Esophagus muscularis mucosa (tissue), 4 donors: ENCODE data around the gene MRPS18B. TPM values are rescaled to one million over a fixed set of nuclear protein-coding genes. Genes with fewer than 3 reads are reported as not detected.

Experiments used
- DNase-seq: peaks from one replicate; pipeline ENCODE4 v3.0.0-alpha.2; 2017; ENCODE audit errors: extremely low spot score
- H3K27ac ChIP-seq, 4 donors: fragments of 200-600 bp; sonication (generic); replicated peaks in 1 of 4; 1 replicate in 3 of 4; 2 replicates in 1 of 4; pipeline ENCODE4 v1.5.1; 2016 to 2019; ENCODE audit warnings: mild to moderate bottlenecking in 1 of 4
- H3K27me3 ChIP-seq, 4 donors: fragments of 200-600 bp; sonication (generic); one replicate each; pipeline versions ENCODE4 v1.5.1 to v1.6.0; 2016 to 2019
- H3K36me3 ChIP-seq, 4 donors: fragments of 200-600 bp; sonication (generic); one replicate each; pipeline ENCODE4 v1.5.1; 2016 to 2019
- H3K4me1 ChIP-seq, 4 donors: fragments of 200-600 bp; sonication (generic); one replicate each; pipeline ENCODE4 v1.5.1; 2016 to 2019
- H3K4me3 ChIP-seq, 4 donors: fragments of 200-600 bp; sonication (generic); 1 replicate in 2 of 4; 2 replicates in 2 of 4; pipeline ENCODE4 v1.5.1; 2016 to 2019; ENCODE audit warnings: mild to moderate bottlenecking in 4 of 4, moderate library complexity in 1 of 4
- H3K9me3 ChIP-seq, 4 donors: fragments of 200-600 bp; sonication (generic); 1 replicate in 3 of 4; 2 replicates in 1 of 4; pipeline ENCODE4 v1.5.1; 2016 to 2019
- CTCF ChIP-seq, 3 experiments: fragments of 200-600 bp in 2 of 3; fragments of 450-650 bp in 1 of 3; sonication (generic) in 2 of 3; IDR thresholded peaks; one replicate each; pipeline ENCODE4 v1.5.1; 2017 to 2019; ENCODE audit warnings: antibody characterized with exemption in 3 of 3, mild to moderate bottlenecking in 2 of 3, moderate library complexity in 1 of 3
- EP300 ChIP-seq: sonication (generic); formaldehyde crosslinking; IDR thresholded peaks from one replicate; pipeline ENCODE4 v1.6.1; 2017; ENCODE audit warnings: antibody characterized with exemption
- POLR2A ChIP-seq: fragments of 450-650 bp; IDR thresholded peaks from one replicate; pipeline ENCODE4 v1.6.1; 2017; ENCODE audit warnings: antibody characterized with exemption, moderate library complexity, mild to moderate bottlenecking, low read depth
- POLR2AphosphoS5 ChIP-seq, 2 donors: sonication (generic); formaldehyde crosslinking; IDR thresholded peaks; one replicate each; pipeline ENCODE4 v1.6.1; 2017; ENCODE audit warnings: antibody characterized with exemption in 2 of 2
- WGBS: methylation state at CpG from one replicate; pipeline ENCODE4 v1.1.5; 2018; 5-methylcytosine and 5-hydroxymethylcytosine counted together
- intact Hi-C: fragments of 100-400 bp; cut with DNase I; formaldehyde crosslinking; loops from one replicate; pipeline ENCODE4 v1.15.1; 2023
- total RNA-seq, 4 donors: library from RNA; depleted of rRNA; stranded (reverse); fragments of >200 nt; gene quantifications; one replicate each; pipeline versions ENCODE4 v1.1.0 to v1.2.1, GENCODE V29; 2016

MRPS18B gene
- total RNA-seq, 4 donors from 2014 or later, result 36.0 to 41.8 (median 40.0) TPM

- no peaks in the 10 kb centered on the region for H3K27me3 ChIP-seq
- DNase-seq, result no peak
- H3K4me1 ChIP-seq, result peaks cover 5 to 20% (median 16%) of the 10 kb centered on the region in 4 donors
- TF ChIP-seq POLR2AphosphoS5 (IDR thresholded peaks at IDR 0.05) (no peak), CTCF (IDR thresholded peaks at IDR 0.05) (no peak), POLR2A (no peak)
- H3K9me3 ChIP-seq, result no peaks in the 10 kb centered on the region
- no peak overlapping the region for H3K27ac ChIP-seq
- no peak overlapping the region for H3K4me3 ChIP-seq
- H3K36me3 ChIP-seq, result peaks cover 57 to 75% (median 69%) of the 10 kb centered on the region in 4 donors
- 94% methylated on average over 8 of the region's 8 CpGs for WGBS
- intact Hi-C loops, result no loop called here
Measured at GRCh38 chr6:30578051-30578450, 39.6 kb upstream of the MRPS18B start.

GRCh38 chr6:30583921-30584320 lies 33.7 kb upstream of the MRPS18B start:
- no peak overlapping the region for H3K27ac ChIP-seq
- TF ChIP-seq CTCF (IDR thresholded peaks at IDR 0.05), result no peak
- no peak for TF ChIP-seq EP300
- TF ChIP-seq POLR2AphosphoS5 (IDR thresholded peaks at IDR 0.05), result no peak
- no peak for TF ChIP-seq POLR2A
- no peak overlapping the region for H3K4me3 ChIP-seq
- DNase-seq, result no peak
- no peaks in the 10 kb centered on the region for H3K9me3 ChIP-seq
- peaks cover 95 to 100% (median 99%) of the 10 kb centered on the region in 4 donors for H3K36me3 ChIP-seq
- H3K27me3 ChIP-seq, result no peaks in the 10 kb centered on the region
- H3K4me1 ChIP-seq, result no peaks in the 10 kb centered on the region
- intact Hi-C loops, result no loop called here
- 88% methylated on average over 5 of the region's 5 CpGs for WGBS

- no peak overlapping the region for H3K4me3 ChIP-seq
- peak overlapping the region in 1 of 4 donors; percentile 58 for H3K27ac ChIP-seq
- TF ChIP-seq EP300 (no peak), POLR2AphosphoS5 (IDR thresholded peaks at IDR 0.05) (no peak), POLR2A (no peak), CTCF (IDR thresholded peaks at IDR 0.05) (no peak)
- 91% methylated on average over 13 of the region's 15 CpGs for WGBS
- peaks cover 83 to 98% (median 92%) of the 10 kb centered on the region in 4 donors for H3K36me3 ChIP-seq
- peaks cover 0 to 12% (median 7%) of the 10 kb centered on the region in 4 donors for H3K4me1 ChIP-seq
- no peaks in the 10 kb centered on the region for H3K9me3 ChIP-seq
- intact Hi-C loops, result no loop called here
- H3K27me3 ChIP-seq, result no peaks in the 10 kb centered on the region
- DNase-seq, result no peak
Measured at GRCh38 chr6:30589754-30590358, 27.8 kb upstream of the MRPS18B start.

- intact Hi-C loops, result no loop called here
Measured at GRCh38 chr6:30590509-30590908, 27.1 kb upstream of the MRPS18B start.

More at GRCh38 chr6:30590509-30590908, 27.1 kb upstream of the MRPS18B start:
- Histone ChIP-seq H3K4me1 (peaks cover 0 to 12% (median 7%) of the 10 kb centered on the region in 4 donors), H3K27ac (peak overlapping the region; percentile 20 to 58 (median 47)), H3K36me3 (peaks cover 77 to 95% (median 89%) of the 10 kb centered on the region in 4 donors), H3K27me3 (no peaks in the 10 kb centered on the region), H3K4me3 (no peak overlapping the region), H3K9me3 (no peaks in the 10 kb centered on the region)
- no peak for TF ChIP-seq POLR2AphosphoS5 (IDR thresholded peaks at IDR 0.05)
- no peak for TF ChIP-seq POLR2A
- TF ChIP-seq EP300, result no peak
- TF ChIP-seq CTCF (IDR thresholded peaks at IDR 0.05), result no peak
- DNase-seq, result no peak
- WGBS, result 91% methylated on average over 7 of the region's 8 CpGs
